Subcutaneous adipose tissue (tissue), 4 donors: ENCODE measurements around the gene CHAT. TPM values are rescaled to one million over a fixed set of nuclear protein-coding genes. Genes with fewer than 3 reads are reported as not detected.

Source experiments
- total RNA-seq, 4 donors: library from RNA; depleted of rRNA; stranded (reverse); fragments of >200 nt; gene quantifications; one replicate each; pipeline ENCODE4 v1.1.0, GENCODE V29; 2016
- TF ChIP-seq, protein P1 (sequence below): fragments of 450-650 bp; IDR thresholded peaks from one replicate; pipeline ENCODE4 v1.5.1; 2016; ENCODE audit warnings: low read depth, mild to moderate bottlenecking, control low read depth, antibody characterized with exemption, moderate library complexity

Gene CHAT
- total RNA-seq, 4 donors from 2014 or later, result not detected

DNA sequence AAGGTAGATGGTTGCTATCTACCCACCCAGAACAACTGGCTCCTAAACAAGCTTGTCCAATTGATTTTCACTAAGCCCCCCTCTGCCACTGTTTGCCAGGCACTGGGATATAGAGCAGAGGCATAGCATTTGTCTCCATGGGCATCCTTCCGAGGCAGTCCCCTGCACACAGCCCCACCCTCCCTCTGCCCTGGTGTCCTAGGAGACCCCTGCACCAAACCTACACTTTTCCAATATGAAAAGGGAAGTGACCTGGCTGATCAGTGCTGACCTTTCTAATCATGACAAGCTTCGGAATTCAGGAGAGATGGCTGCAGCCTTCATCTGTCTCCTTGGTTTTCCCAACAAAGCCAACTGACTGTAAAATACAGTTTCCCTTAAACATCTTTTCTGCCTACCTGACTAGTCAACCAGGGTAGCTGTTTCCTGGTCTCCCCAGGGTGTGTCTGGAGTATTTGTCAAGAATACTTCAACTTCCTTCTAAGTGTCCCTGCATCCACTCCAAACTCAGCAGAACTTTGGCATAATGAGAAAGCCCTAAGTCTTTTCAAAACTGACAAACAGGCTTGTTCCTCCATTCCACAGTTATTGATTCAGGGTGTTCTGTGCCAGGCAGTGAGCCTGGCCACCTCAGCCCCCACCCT is 11.3 kb upstream of the CHAT start:
- TF ChIP-seq, protein P1, sequence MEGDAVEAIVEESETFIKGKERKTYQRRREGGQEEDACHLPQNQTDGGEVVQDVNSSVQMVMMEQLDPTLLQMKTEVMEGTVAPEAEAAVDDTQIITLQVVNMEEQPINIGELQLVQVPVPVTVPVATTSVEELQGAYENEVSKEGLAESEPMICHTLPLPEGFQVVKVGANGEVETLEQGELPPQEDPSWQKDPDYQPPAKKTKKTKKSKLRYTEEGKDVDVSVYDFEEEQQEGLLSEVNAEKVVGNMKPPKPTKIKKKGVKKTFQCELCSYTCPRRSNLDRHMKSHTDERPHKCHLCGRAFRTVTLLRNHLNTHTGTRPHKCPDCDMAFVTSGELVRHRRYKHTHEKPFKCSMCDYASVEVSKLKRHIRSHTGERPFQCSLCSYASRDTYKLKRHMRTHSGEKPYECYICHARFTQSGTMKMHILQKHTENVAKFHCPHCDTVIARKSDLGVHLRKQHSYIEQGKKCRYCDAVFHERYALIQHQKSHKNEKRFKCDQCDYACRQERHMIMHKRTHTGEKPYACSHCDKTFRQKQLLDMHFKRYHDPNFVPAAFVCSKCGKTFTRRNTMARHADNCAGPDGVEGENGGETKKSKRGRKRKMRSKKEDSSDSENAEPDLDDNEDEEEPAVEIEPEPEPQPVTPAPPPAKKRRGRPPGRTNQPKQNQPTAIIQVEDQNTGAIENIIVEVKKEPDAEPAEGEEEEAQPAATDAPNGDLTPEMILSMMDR, result no peak

- TF ChIP-seq, protein P1, result no peak
Observed at GRCh38 chr10:49605216-49605938, 8.5 kb upstream of the CHAT start.

- TF ChIP-seq, protein P1, result no peak
Observed at GRCh38 chr10:49605939-49606509, 7.8 kb upstream of the CHAT start.

DNA sequence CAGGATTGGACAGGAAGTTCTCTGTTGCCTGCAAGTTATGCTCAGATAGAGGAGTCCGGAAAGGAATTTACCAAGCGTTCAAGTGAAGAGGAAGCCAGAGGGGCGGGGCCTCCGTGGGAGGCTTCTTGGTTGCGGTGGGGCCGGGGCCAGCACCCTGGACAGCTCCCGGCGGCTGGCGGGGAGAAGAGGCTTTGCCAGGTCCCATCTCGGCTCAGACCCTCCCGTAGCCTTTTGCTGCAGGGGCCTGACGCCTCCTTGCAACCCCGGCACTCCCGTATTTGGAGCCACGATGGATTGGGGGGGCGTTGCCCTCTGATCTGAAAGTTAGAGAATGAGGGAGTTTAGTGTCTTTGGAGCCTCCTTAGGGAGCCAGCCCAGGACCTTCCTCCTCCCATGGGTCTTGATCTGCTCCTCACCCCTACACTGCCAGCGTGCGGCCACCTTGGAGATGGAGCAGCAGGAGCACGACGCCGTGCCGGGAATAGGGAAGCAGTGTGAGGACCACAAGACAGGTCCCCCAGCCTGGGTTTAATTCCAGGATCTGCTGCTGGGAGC is 6.8 kb upstream of the CHAT start:
- TF ChIP-seq, protein P1, result no peak

- TF ChIP-seq, protein P1, result no peak
Observed at GRCh38 chr10:49608166-49609005, 5.5 kb upstream of the CHAT start.

- TF ChIP-seq, protein P1, result no peak
Observed at GRCh38 chr10:49609006-49609282, 4.9 kb upstream of the CHAT start.
